A549 (cell line): ENCODE measurements around the gene THTPA.

Source experiments
- CEBPB ChIP-seq, 2 experiments: fragments of >200 bp in 1 of 2; sonication (Bioruptor Twin) in 1 of 2; formaldehyde crosslinking in 1 of 2; IDR thresholded peaks; 2 replicates each; pipeline ENCODE4 v1.6.1; 2012 to 2016
- CTCF ChIP-seq: fragments of >200 bp; sonication (Bioruptor Twin); formaldehyde crosslinking; IDR thresholded peaks from 3 replicates; pipeline ENCODE4 v1.5.1; 2016
- E2F6 ChIP-seq: IDR thresholded peaks from 2 replicates; pipeline ENCODE4 v1.6.1; 2012; ENCODE audit warnings: low read depth, borderline replicate concordance
- HOXA7 ChIP-seq: fragments of 250-450 bp; sonication (Bioruptor Pico); IDR thresholded peaks from 2 replicates; pipeline ENCODE4 v1.5.0; 2020; ENCODE audit warnings: mild to moderate bottlenecking, moderate library complexity
- JUN ChIP-seq, 2 experiments: fragments of >200 bp; sonication (Bioruptor Twin); formaldehyde crosslinking; IDR thresholded peaks; 2 replicates in 1 of 2; 3 replicates in 1 of 2; pipeline ENCODE4 v1.6.1; 2016 to 2017
- POLR2A ChIP-seq: IDR thresholded peaks from 2 replicates; pipeline ENCODE4 v1.6.1; 2012; ENCODE audit warnings: mild to moderate bottlenecking, low read length
- TF ChIP-seq, protein P1 (sequence below): fragments of 450-650 bp; IDR thresholded peaks from 2 replicates; pipeline ENCODE4 v1.6.1; 2014; ENCODE audit warnings: antibody characterized with exemption

DNA sequence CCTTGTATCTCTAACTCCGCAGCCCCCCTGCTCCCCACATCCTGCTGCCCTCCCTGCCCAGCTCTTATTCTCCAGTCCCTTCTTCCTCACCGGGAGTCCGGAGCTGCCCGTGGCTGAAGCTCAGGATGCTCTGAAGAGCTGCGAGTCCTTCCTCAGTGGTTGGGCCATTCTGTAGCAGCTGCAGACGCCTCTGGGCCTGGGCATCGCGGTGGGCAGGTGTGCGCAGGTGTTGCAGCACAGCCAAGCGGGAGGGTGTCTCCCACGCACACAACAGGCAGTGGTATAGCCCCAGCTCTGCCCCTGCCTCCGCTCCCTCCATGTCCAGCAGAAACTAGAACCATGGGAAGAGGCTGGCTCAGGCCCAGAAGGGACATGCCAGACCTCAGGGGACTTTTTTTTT is 24.7 kb upstream of the THTPA start:
- TF ChIP-seq CTCF (no peak), HOXA7 (CRISPR knock-in tag) (no peak), POLR2A (no peak), JUN (IDR thresholded peaks at IDR 0.05) (no peak), CEBPB (IDR thresholded peaks at IDR 0.05) (no peak), E2F6 (no peak)
- TF ChIP-seq, protein P1, sequence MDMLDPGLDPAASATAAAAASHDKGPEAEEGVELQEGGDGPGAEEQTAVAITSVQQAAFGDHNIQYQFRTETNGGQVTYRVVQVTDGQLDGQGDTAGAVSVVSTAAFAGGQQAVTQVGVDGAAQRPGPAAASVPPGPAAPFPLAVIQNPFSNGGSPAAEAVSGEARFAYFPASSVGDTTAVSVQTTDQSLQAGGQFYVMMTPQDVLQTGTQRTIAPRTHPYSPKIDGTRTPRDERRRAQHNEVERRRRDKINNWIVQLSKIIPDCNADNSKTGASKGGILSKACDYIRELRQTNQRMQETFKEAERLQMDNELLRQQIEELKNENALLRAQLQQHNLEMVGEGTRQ, result no peak
